GM10266 (cell line): ENCODE results near the gene SDC4.

Experiments used
- DNase-seq: peaks from one replicate; pipeline ENCODE4 v3.0.0; 2012; ENCODE audit errors: extremely low spot score
- CTCF ChIP-seq: IDR thresholded peaks from 2 replicates; pipeline ENCODE4 v1.5.1; 2012; ENCODE audit warnings: mild to moderate bottlenecking, low read depth; ENCODE audit not compliant: control insufficient read depth, insufficient read depth; ENCODE audit errors: missing control alignments

The SDC4 gene

GRCh38 chr20:45338121-45339030 is 9.8 kb downstream of the SDC4 start:
- TF ChIP-seq CTCF = no peak
- no peak for DNase-seq

GRCh38 chr20:45337367-45338120 is 10.7 kb downstream of the SDC4 start:
- DNase-seq = no peak
- no peak for TF ChIP-seq CTCF

- DNase-seq = no peak
- TF ChIP-seq CTCF = no peak
These were observed 11.5 kb downstream of the SDC4 start for GRCh38 chr20:45336530-45337366.

- no peak for DNase-seq
- no peak for TF ChIP-seq CTCF
These were observed 17.7 kb downstream of the SDC4 start for GRCh38 chr20:45330476-45330875.

GRCh38 chr20:45329497-45330319 is 18.5 kb downstream of the SDC4 start:
- no peak for TF ChIP-seq CTCF
- no peak for DNase-seq

GRCh38 chr20:45328451-45328850 is 19.8 kb downstream of the SDC4 start:
- TF ChIP-seq CTCF = no peak
- no peak for DNase-seq
